ENCODE measurements around the gene DPPA2. TPM values are rescaled to one million over a fixed set of nuclear protein-coding genes. Genes with fewer than 3 reads are reported as not detected.

Gene DPPA2
- polyA plus RNA-seq, 5 donors = not detected

GRCh38 chr3:109325657-109326056, 9.3 kb upstream of the DPPA2 start:
- DNase-seq = no peak

- no peak for DNase-seq
Measured at GRCh38 chr3:109325109-109325508, 8.8 kb upstream of the DPPA2 start.

- DNase-seq = no peak
Measured at GRCh38 chr3:109313061-109313460, 3.3 kb downstream of the DPPA2 start.

GRCh38 chr3:109297496-109297895, 18.8 kb downstream of the DPPA2 start:
- DNase-seq = no peak

- DNase-seq = no peak
Measured at GRCh38 chr3:109284071-109284470, 32.2 kb downstream of the DPPA2 start.

GRCh38 chr3:109278546-109278945, 37.8 kb downstream of the DPPA2 start:
- no peak for DNase-seq

GRCh38 chr3:109278141-109278540, 38.2 kb downstream of the DPPA2 start:
- no peak for DNase-seq

- peak in 1 of 2 donors; percentile 14 for DNase-seq
Measured at GRCh38 chr3:109275702-109276293, 40.5 kb downstream of the DPPA2 start.

GRCh38 chr3:109270779-109271178, 45.5 kb downstream of the DPPA2 start:
- no peak for DNase-seq

GRCh38 chr3:109269577-109270275, 46.6 kb downstream of the DPPA2 start:
- DNase-seq = no peak

GRCh38 chr3:109268181-109268580, 48.1 kb downstream of the DPPA2 start:
- no peak for DNase-seq

GRCh38 chr3:109265295-109265694, 51.0 kb downstream of the DPPA2 start:
- peak; percentile 44 to 60 for DNase-seq

GRCh38 chr3:109257269-109257668, 59.0 kb downstream of the DPPA2 start:
- DNase-seq = no peak

GRCh38 chr3:109254770-109255169, 61.5 kb downstream of the DPPA2 start:
- DNase-seq = no peak

GRCh38 chr3:109252641-109253040, 63.7 kb downstream of the DPPA2 start:
- no peak for DNase-seq

Other genes with a start within 250 kb of the DPPA2 start
- gene MORC1, start 198.4 kb downstream of the DPPA2 start, polyA plus RNA-seq (ENCODE audit: insufficient read depth in 1 of 5, insufficient read length in 5 of 5, low replicate concordance in 1 of 5) = not detected
- not detected for gene C3orf85, start 179.8 kb downstream of the DPPA2 start, polyA plus RNA-seq (ENCODE audit: insufficient read depth in 1 of 5, insufficient read length in 5 of 5, low replicate concordance in 1 of 5)
- gene DPPA4, start 21.0 kb upstream of the DPPA2 start, polyA plus RNA-seq (ENCODE audit: insufficient read depth in 1 of 5, insufficient read length in 5 of 5, low replicate concordance in 1 of 5) = 1 to 10 TPM; 2.6 to 5.3 (median 4.4) TPM